ENCODE results near the gene SLC22A13. TPM values are rescaled to one million over a fixed set of nuclear protein-coding genes. Genes with fewer than 3 reads are reported as not detected.

Gene SLC22A13
- total RNA-seq, 2 donors from 2014 or later = 0.32 to 0.48 TPM

DNA sequence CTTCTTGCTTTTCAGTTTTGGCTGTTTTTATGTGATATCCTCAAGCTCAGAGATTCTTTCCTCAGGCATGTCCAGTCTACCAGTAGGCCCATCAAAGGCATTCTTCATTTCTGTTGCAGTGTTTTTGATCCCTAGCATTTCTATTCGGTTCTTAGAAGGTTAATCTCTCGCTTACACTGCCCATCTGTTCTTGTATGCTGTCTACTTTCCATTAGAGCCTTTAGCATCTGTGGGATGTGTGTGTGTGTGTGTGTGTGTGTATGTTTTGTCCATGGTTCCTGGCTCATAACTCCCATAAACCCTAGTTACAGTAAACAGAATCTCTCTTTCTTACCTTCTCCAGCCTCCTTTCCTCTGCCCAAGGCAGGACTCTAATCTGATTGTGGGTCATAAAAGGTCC is 5.1 kb upstream of the SLC22A13 start:
- DNase-seq (ENCODE audit: low spot score) = no peak
- intact Hi-C loops (cut with DNase I) = no loop called here

DNA sequence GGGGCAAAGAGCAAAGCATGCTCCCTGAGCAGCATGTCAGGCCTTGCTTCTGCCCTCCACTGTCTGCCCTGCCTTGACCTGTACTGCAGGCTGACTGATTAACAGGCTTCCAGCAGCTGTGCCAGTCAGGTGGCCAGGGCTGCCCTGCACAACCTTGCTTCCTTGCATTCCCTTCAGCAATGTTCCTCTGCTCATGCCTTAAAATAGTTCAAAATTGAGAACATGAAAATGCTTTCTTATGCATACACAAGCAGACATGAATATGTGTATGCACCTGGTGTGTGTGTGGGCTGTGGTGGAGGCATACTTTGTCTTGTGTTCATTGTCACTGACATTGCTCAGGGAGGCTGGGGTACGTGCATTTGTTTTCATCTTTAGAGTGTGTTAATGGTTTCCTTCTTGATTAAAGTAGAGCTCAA is 1.2 kb upstream of the SLC22A13 start:
- intact Hi-C loops (cut with DNase I) = no loop called here
- DNase-seq (ENCODE audit: low spot score) = no peak

DNA sequence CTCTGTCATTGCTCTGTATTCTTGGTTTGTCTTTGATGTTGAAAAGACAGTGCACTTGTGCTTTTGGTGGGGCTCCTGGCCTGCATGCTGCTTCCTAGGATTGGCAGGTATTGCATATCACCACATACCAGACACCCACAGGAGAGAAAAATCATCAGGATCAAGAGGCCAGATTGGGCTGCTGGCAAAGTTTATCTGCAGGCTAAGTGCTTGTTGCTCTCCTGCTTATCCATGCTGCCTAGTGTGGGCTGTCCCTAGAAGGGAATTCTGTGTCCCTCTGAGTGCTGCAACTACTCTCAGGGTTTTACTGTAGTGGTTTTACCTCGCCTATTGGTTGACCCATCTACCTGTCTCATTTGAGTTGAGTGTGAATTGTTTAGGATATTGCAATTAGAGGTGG is 833 bp upstream of the SLC22A13 start:
- intact Hi-C loops (cut with DNase I) = no loop called here
- DNase-seq (ENCODE audit: low spot score) = no peak

DNA sequence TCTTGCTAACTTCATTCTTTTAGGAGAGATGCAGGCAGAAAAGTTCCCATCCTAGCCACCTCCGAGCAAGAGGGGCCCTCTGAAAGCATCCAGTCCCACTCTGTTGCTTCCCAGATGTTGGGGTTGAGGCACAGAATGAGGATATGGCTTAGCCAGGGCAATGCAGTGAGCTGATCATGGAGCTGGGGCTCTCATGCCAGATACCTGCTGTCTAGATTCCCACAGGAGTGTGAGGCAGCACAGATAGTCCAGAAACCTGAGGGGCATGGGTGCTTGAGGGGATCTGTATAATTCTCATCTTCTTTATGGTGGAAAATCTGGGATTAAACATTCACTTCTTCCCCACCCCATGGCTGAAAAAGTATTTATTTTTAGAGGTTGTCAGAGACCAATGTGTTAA is 1.2 kb downstream of the SLC22A13 start:
- DNase-seq (ENCODE audit: low spot score) = no peak
- intact Hi-C loops (cut with DNase I) = no loop called here

DNA sequence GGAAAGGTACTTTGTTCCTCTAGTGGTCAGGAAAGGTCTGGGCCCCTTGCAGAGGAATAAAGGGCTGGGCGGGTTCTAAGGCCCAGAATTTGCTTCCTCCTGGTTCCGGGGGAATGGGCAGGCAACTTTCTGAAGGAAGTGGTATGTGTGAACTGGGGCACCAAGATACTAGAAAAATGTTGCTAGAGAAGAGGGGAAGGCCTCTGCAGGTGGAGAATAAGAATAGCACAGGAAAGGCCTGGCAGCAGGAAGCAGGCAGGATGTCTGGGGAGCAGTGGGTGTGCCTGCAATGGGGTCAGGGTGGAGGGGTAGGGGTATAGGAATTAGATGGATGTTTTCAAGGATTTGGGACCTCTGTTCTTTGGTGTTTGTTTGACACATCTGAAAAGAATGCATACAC is 2.0 kb downstream of the SLC22A13 start:
- intact Hi-C loops (cut with DNase I) = no loop called here
- DNase-seq (ENCODE audit: low spot score) = no peak

DNA sequence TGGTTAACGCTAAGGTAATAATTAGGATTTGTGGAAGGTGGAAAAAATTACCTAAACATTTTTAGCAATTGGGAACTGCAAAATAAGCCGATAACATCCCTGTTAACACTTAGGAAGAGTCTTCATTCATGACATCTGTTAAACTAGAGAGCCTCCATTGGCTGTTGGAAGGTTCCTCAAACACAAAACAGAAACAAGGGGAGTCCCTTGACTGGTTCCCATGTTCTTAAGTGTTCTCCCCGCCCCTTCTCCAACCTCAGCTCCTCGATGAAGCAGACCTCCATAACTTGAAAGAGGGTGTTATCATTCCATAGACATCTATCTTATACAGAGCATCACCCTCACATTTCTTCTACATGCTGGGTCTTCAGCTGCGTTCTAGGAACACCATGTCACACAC is 2.5 kb downstream of the SLC22A13 start:
- no peak for DNase-seq (ENCODE audit: low spot score)
- intact Hi-C loops (cut with DNase I) = no loop called here

DNA sequence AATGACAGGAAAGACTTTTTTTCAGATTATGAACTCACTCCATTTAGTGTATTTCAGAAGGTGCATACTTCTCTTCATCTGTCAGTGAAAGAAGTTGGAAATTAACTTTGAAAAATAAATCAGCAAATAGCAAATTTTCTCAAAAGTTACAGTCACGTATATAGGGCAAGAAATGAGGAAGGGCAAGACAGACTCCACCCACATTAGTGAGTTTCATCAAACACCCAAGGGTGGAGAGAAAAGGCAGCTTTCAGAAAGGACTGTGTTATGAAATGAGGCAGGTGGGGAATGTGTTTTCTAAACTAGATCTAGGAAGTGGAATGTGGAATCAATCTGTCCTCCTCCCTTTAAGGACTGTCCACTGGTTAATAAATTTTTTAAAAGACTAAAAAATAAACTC is 2.9 kb downstream of the SLC22A13 start:
- intact Hi-C loops (cut with DNase I) = no loop called here
- DNase-seq (ENCODE audit: low spot score) = no peak

DNA sequence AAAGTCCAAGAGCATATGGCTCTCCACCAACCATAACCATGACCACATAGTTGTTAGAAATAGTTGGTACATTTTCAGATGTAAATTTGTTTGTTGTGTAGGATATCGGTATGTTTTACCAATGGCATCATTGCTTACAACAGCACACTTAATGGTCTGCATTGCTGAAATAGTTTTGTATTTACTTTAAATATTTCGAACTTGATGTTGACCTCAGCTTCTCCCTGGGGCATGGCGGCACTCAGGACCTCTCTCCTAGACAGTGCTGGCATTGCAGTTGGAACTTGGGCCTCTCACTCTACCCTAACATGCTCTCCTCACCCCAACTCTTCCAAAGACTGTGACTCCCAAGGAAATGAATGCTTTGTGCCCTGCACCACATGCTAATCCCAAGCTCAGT is 5.0 kb downstream of the SLC22A13 start:
- no peak for DNase-seq (ENCODE audit: low spot score)
- intact Hi-C loops (cut with DNase I) = no loop called here

DNA sequence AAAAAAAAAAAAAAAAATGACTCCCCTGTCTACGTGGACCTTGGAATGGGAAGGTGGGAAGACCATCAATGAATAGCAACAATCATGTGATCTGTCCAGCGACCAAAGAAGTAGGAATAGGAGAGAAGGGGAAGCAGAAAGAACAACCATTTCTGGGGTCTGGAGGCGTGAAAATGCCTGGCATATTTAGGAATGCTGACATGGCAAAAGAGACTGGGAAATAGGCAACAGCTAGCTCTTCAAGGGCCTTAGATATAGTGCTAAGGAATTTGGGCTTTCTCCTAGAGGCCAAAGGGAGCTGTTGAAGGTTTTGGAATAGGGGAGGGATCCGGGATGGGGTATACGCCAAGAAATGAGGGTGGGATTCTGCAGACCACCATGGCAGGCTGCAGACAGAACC is 5.9 kb downstream of the SLC22A13 start:
- DNase-seq (ENCODE audit: low spot score) = no peak
- intact Hi-C loops (cut with DNase I) = no loop called here

DNA sequence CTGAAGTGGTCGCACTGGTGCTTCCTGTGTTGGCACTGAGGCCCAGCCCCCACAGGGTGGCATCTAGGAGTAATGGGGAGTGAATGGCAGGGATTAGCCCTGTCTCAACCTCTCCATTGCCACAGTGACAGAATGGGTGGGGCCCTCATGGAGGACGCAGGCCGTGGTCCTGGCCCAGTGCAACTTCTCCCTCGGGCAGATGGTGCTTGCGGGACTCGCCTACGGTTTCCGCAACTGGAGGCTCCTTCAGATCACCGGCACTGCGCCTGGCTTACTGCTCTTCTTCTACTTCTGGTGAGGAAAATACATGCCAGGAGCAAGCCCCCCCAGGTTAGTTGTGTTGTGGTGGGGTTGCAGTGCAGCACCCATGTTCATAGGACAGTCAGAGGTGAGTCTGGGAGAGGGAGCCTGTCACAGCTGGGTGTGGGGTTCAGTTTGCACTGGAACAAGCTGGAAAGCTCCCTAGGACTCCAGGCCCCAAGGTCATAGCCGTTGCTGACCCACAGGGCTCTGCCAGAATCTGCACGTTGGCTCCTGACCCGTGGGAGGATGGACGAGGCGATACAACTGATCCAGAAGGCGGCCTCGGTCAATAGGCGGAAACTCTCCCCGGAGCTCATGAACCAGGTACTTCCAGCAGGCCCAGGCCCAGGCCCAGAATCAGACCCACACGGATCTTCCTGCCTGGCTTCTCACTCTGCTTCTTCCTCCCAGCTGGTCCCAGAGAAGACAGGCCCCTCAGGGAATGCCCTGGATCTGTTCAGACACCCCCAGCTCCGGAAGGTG is 9.4 kb downstream of the SLC22A13 start:
- intact Hi-C loops (cut with DNase I) = no loop called here
- DNase-seq (ENCODE audit: low spot score) = no peak

DNA sequence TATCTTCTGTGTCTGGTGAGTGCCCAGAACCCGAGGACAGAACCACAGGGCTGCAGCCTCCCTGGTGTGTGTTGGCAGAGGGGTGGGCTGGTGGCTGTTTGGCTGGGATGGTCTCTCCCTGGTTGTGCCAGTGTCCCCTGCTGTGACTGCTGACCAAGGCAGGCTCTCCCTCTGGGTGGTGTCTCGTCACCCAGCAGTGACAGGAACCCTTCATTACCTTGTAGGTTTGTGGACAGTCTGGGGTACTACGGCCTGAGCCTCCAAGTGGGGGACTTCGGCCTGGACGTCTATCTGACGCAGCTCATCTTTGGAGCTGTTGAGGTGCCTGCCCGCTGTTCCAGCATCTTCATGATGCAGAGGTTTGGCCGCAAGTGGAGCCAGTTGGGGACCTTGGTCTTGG is 10.0 kb downstream of the SLC22A13 start:
- intact Hi-C loops (cut with DNase I) = no loop called here
- no peak for DNase-seq (ENCODE audit: low spot score)

DNA sequence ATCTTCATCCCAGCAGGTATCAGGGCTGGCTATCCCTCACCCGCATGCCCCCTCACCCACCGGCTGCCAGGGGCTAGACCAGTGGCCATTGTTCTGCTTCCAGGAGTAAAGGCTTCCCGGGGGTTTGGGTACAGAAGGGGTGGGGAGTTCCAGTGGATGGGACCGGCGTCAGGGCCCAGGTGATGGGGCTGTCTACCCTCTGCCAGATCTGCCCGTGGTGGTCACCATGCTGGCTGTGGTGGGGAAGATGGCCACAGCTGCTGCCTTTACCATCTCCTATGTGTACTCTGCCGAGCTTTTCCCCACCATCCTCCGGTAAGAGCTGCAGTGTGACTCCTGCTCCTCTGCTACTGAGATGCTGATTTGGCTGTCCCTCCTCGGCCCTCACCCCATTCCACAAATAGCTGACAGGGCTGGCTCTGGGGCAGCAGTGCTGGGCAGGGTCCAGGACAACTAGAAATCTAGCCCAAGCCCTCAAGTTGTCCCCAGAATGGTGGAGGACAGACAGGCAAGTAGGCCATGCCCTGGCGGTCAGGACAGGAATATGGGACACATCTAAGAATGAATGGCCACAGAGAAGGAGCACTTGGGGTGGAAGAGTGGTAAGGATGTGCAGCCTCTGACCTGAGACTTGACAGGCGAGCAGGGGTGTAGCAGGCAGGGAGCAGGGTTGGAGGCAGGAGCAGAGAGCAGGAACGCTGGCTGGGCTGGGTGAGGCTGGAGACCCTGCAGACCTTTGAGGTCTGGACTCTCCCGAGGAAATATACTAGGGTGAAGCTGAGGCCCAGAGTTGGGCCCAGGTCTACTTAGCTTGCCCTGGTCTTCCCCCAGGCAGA is 10.7 kb downstream of the SLC22A13 start:
- no peak for DNase-seq (ENCODE audit: low spot score)
- intact Hi-C loops (cut with DNase I) = no loop called here

DNA sequence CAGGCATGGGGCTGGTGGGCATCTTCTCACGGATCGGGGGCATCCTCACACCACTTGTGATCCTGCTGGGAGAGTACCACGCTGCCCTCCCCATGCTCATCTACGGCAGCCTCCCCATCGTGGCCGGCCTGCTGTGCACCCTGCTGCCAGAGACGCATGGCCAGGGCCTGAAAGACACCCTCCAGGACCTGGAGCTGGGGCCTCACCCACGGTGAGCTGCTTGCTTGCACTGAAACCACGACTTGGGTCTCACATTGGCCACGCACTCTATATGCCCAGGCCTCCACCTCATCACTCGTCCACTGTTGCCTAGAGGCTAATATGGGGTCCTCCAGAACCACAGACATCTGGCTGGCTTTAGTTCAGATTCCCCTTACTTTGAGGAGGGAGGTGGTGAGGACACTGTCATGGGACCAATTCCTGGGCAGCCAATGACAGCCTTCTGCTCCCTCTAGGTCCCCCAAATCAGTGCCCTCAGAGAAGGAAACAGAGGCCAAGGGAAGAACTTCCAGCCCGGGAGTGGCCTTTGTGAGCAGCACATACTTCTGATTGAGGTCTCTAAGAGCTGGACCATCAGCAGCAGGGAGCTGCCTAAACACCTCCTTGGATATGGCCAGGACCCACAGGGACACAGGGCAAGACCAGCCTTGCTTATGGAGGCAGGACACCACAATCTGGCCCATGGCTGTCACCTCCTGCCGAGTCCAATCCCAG is 11.5 kb downstream of the SLC22A13 start:
- intact Hi-C loops (cut with DNase I) = no loop called here
- DNase-seq (ENCODE audit: low spot score) = no peak

DNA sequence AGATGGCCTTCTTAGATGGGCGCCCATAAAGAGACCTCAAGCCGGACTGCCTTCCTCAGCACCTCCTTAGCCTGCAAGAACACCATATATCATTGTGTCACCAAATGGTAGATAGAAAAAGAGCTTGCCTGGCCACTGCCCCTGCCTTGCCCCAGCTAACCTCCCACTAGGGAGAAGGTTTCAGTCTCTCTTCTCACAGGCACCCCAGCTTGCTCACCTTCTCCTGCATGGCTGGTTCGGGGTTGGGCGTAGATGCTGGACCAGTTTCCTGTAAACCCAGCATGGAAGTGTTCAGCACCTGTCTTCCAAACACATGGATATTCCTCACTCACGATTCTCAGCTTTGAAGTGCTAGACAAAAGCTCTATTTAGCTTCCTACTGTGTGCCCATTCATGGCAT is 13.2 kb downstream of the SLC22A13 start:
- no peak for DNase-seq (ENCODE audit: low spot score)
- intact Hi-C loops (cut with DNase I) = no loop called here

DNA sequence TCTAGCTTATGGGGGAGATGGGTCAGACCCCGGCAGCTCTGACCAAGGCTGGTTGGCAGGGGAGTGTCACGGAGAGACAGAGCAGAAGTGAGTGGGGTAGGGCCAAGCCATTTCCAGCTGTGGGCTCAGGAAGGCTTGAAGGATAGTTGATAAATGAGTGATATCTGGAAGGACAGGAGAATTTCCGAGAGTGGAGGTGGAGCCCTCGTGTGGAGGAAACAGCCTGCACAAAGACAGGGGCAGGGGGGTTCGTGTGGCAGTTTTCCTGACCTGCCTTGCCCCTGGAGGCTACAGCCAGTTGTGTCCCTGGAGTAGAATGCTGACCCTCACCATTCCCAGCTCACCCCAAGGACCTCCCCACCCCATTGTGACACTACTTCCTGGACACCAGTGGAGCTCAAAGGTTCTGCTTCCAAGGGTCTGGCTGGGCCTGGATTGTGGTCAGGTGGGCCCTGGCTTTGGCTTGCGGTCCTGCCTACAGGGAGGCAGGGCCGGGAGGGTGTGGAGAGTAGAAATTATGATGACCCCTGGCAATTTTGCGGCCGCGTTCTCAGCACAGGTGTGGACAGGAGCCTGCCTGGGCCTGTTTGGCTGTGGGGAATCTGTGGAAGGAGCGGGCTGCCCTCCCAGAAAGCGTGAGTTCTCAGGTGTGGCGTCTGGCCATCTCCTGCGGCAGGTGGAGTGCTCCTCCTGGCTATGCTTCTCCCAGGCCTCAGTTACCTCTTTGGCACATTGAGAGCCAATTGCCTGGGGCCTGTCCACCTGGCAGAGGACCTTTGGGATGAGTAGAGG is 16.5 kb downstream of the SLC22A13 start, which contains the start of gene SLC22A14:
SLC22A14 (plus strand) TSS at position 400 of the 792 bp plus-strand sequence. CDS start 23,733 bp downstream, outside the sequence.
- intact Hi-C loops (cut with DNase I) = no loop called here

DNA sequence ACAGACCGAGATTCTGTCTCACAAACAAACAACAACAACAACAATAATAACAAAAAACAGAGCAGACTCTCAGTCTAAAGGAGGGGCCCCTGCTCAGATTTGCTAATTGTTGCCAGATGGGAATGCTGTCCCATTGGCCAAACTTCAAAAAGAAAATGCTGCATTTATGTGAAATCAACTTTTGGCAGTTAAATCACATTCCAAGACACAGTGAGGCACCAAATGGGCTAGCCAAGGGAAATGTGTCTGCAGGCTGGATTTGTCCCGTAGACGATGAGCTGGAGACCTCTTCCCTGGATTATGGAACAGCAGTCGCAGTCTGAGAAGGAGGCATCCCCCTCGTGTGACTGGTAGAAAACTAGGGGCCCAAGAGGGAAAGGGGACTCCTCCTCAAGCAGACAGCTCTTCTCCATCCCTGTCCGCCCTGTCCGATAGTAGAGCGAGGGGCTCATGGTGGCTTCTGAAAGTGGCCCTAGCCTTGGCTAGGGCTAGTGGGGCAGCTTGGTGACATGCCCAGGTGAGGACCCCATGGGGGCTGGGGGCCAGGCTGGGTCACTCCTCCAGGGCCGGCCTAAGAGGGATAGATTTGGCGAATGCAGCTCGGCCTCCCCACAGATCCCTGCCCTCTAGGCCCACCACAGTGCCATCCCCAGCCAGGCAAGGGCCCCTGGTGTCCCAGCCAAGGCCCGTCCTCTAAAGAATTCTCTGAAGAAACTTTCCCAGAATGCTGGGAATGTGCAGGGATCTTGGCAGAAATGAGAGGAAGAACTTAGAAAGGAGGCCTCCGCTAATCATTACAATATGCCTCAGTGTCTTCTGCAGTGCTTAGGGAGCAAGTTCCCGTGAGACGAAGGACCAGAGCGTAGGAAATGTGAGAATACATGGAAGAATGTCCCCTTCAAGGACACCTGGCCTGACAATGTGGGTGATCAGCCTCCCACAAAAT is 18.5 kb downstream of the SLC22A13 start:
- intact Hi-C loops (cut with DNase I) = no loop called here
- no peak for DNase-seq (ENCODE audit: low spot score)

More for the DNA sequence above, 16.5 kb downstream of the SLC22A13 start, which contains the start of gene SLC22A14:
- DNase-seq (ENCODE audit: low spot score) = no peak

DNA sequence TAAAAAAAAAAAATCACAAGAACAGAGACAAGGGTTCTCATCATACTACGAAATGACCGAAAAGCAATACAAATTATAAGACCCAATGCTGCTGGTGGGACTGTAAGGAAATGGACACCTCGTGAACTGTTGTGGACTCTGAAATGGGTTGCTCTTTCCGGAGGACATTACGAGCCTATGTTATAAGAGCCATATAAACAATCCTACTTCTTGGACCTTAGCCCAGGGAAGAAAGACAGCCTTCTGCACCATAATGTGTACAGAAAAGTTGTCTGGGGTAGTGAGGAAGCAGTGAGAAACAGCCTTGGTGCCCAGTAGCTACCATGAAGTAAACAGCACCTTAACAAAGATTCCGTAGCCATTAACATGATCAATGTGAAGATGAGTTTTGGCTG is 19.1 kb downstream of the SLC22A13 start:
- intact Hi-C loops (cut with DNase I) = no loop called here
- DNase-seq (ENCODE audit: low spot score) = no peak
